ENCODE data around the gene CEP85. TPM values are rescaled to one million over a fixed set of nuclear protein-coding genes. Genes with fewer than 3 reads are reported as not detected.

CEP85 gene
- total RNA-seq, 4 donors from 2014 or later = 1.8 to 14.0 (median 5.3) TPM

DNA sequence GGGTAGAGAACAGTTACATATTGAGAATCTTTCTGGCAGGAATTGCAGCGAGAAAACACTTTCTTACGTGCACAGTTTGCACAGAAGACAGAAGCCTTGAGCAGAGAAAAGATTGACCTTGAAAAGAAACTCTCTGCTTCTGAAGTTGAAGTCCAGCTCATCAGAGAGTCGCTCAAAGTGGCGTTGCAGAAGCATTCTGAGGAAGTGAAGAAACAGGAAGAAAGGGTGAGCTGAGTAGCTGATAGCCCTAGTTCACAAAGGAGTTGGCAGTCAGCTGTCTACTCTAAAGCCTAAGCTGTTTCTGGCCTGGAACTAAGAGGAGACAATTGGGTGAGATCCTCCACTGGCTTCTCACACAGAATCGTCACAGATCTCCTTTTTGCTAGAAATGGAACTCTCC is 25.6 kb downstream of the CEP85 start:
- no peak overlapping the region for H3K27ac ChIP-seq
- TF ChIP-seq, protein P1, sequence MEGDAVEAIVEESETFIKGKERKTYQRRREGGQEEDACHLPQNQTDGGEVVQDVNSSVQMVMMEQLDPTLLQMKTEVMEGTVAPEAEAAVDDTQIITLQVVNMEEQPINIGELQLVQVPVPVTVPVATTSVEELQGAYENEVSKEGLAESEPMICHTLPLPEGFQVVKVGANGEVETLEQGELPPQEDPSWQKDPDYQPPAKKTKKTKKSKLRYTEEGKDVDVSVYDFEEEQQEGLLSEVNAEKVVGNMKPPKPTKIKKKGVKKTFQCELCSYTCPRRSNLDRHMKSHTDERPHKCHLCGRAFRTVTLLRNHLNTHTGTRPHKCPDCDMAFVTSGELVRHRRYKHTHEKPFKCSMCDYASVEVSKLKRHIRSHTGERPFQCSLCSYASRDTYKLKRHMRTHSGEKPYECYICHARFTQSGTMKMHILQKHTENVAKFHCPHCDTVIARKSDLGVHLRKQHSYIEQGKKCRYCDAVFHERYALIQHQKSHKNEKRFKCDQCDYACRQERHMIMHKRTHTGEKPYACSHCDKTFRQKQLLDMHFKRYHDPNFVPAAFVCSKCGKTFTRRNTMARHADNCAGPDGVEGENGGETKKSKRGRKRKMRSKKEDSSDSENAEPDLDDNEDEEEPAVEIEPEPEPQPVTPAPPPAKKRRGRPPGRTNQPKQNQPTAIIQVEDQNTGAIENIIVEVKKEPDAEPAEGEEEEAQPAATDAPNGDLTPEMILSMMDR (IDR thresholded peaks at IDR 0.05) = no peak
- no peak for TF ChIP-seq POLR2A (IDR thresholded peaks at IDR 0.05)
- no peaks in the 10 kb centered on the region for H3K27me3 ChIP-seq
- H3K4me1 ChIP-seq = no peaks in the 10 kb centered on the region
- intact Hi-C loops (cut with DNase I; ENCODE audit: low total_unique reads) = no loop called here
- no peaks in the 10 kb centered on the region for H3K36me3 ChIP-seq
- no peak for DNase-seq
- no peaks in the 10 kb centered on the region for H3K9me3 ChIP-seq
- no peak overlapping the region for H3K4me3 ChIP-seq

DNA sequence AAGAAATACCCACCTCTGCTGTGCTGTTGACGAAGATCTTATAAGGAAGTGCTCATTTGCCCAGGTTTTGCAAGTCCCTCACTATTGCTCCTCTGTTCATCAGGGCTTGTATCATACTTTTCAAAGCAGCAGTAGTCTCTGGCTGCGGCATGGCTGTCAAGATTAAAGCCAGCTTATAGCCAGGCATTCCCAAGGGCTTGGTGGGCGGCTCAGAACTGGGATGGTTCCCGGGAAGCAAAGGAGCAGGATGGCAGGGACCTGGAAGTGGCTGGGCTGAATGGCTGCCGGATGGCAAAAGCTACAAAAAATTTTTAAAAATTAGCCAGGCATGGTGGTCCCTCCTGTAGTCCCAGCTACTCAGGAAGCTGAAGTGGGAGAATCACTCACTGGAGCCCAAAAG is 29.2 kb downstream of the CEP85 start:
- Histone ChIP-seq H3K27ac (no peak overlapping the region), H3K4me1 (no peaks in the 10 kb centered on the region), H3K36me3 (no peaks in the 10 kb centered on the region), H3K27me3 (no peaks in the 10 kb centered on the region), H3K9me3 (no peaks in the 10 kb centered on the region), H3K4me3 (no peak overlapping the region)
- intact Hi-C loops (cut with DNase I; ENCODE audit: low total_unique reads) = no loop called here
- no peak for DNase-seq
- TF ChIP-seq, protein P1 (IDR thresholded peaks at IDR 0.05) = no peak
- TF ChIP-seq POLR2A (IDR thresholded peaks at IDR 0.05) = no peak

DNA sequence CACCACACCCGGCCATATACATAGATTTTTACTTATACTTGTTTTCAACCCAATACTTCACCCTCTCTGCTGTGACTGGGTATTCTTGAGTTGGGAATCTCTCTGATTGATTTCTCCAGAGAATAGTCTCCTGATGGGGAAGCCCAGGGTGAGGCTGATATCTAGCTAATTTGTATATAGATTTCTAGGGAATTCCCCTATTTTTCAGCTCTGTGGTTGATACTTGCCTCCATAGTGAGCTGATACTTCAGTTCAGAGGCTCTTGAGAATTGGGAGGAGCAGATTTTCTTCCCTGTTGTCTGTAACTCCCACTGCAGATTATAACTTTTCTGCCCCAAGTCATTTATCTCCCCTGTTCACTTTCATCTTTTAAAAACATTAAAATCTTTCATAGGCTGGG is 31.4 kb downstream of the CEP85 start:
- H3K9me3 ChIP-seq = no peaks in the 10 kb centered on the region
- H3K4me1 ChIP-seq = no peaks in the 10 kb centered on the region
- TF ChIP-seq, protein P1 (IDR thresholded peaks at IDR 0.05) = no peak
- no peak for TF ChIP-seq POLR2A (IDR thresholded peaks at IDR 0.05)
- no peak for DNase-seq
- intact Hi-C loops (cut with DNase I; ENCODE audit: low total_unique reads) = no loop called here
- H3K27me3 ChIP-seq = no peaks in the 10 kb centered on the region
- no peak overlapping the region for H3K4me3 ChIP-seq
- H3K36me3 ChIP-seq = no peaks in the 10 kb centered on the region
- no peak overlapping the region for H3K27ac ChIP-seq

DNA sequence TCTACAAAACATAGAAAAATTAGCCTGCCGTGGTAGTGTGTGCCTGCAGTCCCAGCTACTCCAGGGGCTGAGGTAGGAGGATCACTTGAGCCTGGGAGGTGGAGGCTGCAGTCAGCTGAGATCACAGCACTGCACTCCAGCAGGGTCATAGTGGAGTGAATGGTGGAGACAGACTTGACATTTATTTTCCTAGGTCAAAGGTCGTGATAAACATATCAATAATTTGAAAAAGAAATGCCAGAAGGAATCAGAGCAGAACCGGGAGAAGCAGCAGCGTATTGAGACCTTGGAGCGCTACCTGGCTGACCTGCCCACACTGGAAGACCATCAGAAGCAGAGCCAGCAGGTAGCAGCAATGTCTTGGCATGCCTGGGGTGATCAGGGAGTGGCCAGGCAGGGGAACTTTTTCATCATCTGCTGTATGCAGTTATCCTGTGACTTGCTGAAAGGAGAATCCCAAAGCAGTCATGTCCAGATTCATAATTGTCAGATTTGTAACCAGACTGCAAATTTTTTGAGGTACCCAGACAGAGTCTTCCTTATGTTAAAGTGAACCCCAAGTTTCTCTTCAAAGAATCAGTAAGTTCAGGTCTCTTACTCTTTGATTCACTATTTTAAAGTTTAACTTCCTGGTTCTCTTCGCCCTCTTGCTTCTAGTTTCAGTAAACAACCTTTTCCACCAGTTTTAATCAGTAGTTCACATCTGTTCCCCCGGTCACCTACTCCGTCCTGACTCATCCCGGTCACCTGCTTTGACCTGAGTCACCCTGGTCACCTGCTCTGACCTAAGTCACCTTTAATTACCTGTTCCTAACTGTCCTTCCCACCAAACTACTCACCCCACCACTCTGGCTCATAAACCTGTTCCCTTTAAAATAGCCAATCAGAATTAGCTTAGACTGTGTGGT is 34.5 kb downstream of the CEP85 start:
- H3K27ac ChIP-seq = no peak overlapping the region
- no peaks in the 10 kb centered on the region for H3K9me3 ChIP-seq
- no peaks in the 10 kb centered on the region for H3K4me1 ChIP-seq
- H3K27me3 ChIP-seq = no peaks in the 10 kb centered on the region
- TF ChIP-seq, protein P1 (IDR thresholded peaks at IDR 0.05) = no peak
- TF ChIP-seq POLR2A (IDR thresholded peaks at IDR 0.05) = no peak
- intact Hi-C loops (cut with DNase I; ENCODE audit: low total_unique reads) = no loop called here
- no peak for DNase-seq
- H3K4me3 ChIP-seq = no peak overlapping the region
- no peaks in the 10 kb centered on the region for H3K36me3 ChIP-seq

DNA sequence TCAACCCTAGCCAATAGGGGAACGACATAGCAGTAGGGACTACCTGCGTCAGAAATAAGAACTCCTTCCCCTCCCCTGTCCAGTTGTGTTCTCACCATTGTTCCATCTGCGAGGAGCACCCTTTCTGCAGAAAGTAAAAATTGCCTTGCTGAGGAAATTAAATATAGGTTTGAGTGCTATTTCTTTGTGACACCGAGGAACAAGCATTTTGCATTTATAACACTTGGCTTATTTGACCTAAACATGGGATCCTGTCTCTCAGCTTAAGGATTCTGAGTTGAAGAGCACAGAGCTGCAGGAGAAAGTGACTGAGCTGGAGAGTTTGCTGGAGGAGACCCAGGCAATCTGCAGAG is 35.2 kb downstream of the CEP85 start:
- Histone ChIP-seq H3K27me3 (no peaks in the 10 kb centered on the region), H3K4me1 (no peaks in the 10 kb centered on the region), H3K36me3 (no peaks in the 10 kb centered on the region), H3K27ac (no peak overlapping the region), H3K4me3 (no peak overlapping the region), H3K9me3 (no peaks in the 10 kb centered on the region)
- TF ChIP-seq, protein P1 (IDR thresholded peaks at IDR 0.05) = no peak
- no peak for TF ChIP-seq POLR2A (IDR thresholded peaks at IDR 0.05)
- intact Hi-C loops (cut with DNase I; ENCODE audit: low total_unique reads) = no loop called here
- DNase-seq = no peak
